NCI-H345 treated with DMSO at 0.1 percent for 48 hours (cell line): ENCODE measurements around the gene SLC1A7.

Source experiments
- DNase-seq: peaks from one replicate; lab custom pipeline; 2025; ENCODE audit not compliant: unreplicated experiment; lab: John Stamatoyannopoulos, UW

The SLC1A7 gene

GRCh38 chr1:53160924-53161378 lies 18.5 kb upstream of the SLC1A7 start:
- DNase-seq, result no peak

DNA sequence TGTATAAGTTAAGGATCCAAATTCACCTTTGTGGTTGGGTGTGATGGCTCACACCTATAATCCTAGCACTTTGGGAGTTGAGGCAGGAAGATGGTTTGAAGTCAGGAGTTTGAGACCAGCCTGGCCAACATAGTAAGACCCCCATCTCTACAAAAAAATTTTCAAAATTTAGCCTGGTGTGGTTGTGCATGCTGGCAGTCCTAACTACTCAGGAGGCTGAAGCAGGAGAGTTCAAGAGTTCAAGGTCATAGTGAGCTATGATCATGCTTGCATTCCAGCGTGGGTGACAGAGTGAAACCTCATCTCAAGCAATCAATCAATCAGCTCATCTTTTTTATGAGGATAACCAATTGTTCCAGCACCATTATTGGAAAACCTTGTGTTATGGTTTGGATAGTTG lies 16.5 kb upstream of the SLC1A7 start:
- DNase-seq, result no peak

DNA sequence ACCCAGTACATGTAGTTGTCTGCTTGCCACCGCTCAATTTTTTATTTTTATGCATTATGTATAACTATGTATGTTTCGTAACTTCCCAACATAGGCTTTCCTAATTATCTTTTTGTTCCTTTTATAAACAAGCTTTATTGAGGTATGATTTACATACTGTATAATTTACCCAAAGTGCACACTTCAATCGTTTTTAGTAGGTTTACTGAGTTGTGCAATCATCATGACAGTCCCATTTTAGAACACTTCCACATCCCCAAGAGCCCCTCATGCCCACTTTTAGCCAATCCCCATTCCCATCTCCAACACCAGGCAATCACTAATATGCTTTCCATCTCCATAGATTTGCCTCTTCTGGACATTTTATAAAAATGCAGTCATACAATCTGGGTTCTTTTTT lies 14.3 kb upstream of the SLC1A7 start:
- DNase-seq, result no peak

GRCh38 chr1:53155945-53156344 lies 13.5 kb upstream of the SLC1A7 start:
- no peak for DNase-seq

DNA sequence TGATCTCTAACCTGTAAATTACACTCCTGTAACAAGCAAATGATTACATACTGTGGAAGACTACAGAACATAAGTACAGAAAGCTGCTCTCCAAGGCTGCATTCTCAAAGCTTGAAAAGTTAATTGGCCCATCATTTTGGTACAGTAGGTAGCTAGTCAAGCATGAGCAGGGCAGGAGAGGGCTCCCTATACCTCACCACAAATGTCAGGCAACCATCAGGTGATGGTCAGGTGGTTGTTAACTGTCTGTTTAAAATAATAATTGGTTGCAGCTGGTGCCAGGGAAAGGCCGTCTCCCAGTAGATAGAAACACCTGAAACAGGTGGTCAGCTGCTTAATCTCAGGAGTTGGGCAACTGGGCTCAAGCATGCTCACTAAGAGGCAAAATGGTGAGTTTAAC lies 13.1 kb upstream of the SLC1A7 start:
- DNase-seq, result no peak

- DNase-seq, result no peak
These were observed 12.5 kb upstream of the SLC1A7 start for GRCh38 chr1:53154859-53155438.

- DNase-seq, result no peak
These were observed 11.3 kb upstream of the SLC1A7 start for GRCh38 chr1:53153752-53154151.

GRCh38 chr1:53148123-53148522 lies 5.7 kb upstream of the SLC1A7 start:
- no peak for DNase-seq

DNA sequence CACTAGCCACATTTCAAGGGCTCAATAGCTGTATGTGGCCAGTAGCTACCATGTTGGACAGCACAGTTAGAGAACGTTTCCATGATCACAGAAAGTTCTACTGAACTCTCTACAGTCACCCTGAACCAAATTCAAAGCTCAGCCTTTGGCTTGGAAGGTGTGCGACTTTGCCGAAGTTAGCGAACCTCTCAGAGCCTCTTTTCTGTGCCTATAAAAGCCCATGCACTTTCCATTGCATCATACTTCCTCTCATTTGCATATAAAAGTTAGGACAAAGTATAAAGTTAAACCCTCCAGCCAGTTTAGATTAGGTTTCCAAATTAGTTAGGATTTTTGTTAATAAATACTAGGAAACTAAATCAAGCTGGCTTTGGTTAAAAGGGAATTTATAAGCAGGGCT lies 4.7 kb upstream of the SLC1A7 start:
- no peak for DNase-seq

- DNase-seq, result no peak
These were observed 3.7 kb upstream of the SLC1A7 start for GRCh38 chr1:53145942-53146708.

DNA sequence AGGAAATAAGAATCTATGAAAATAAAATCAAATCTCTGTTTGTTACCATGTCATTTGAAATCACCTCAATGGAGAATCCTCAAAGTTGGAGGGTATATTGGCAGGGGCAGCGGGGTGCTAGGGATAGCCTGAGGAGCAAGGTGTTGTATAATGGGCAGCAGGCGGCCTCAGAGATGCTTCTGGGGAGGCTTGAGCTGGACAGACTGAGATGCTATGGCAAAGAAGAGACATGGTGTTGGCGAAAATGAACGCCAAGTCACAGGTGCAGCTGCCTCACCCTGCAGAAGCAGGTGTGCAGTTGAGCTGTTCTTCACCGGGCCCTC lies 3.1 kb upstream of the SLC1A7 start:
- no peak for DNase-seq

GRCh38 chr1:53145051-53145600 lies 2.7 kb upstream of the SLC1A7 start:
- DNase-seq, result no peak

- DNase-seq, result no peak
These were observed 1.8 kb upstream of the SLC1A7 start for GRCh38 chr1:53144201-53144600.

DNA sequence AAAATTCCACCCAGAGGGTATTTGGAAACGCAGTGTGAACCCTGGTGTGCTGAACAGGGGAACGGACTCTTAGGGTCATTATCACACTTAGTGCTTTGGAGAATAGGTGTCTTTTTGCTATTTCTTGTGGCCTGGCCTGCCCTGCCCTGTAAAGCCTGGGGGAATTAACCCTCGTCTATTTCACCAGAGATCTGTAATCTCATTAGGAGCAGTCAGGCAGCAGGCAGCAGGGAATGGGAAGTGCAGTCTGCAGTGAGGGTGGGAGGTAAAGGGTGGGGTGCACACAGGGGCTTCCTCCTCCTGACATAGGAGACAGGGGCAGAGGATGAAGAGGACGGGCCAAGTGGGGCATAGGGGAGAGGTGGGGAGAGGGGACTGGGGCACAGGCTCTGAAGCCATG lies 1.1 kb upstream of the SLC1A7 start:
- DNase-seq, result no peak

DNA sequence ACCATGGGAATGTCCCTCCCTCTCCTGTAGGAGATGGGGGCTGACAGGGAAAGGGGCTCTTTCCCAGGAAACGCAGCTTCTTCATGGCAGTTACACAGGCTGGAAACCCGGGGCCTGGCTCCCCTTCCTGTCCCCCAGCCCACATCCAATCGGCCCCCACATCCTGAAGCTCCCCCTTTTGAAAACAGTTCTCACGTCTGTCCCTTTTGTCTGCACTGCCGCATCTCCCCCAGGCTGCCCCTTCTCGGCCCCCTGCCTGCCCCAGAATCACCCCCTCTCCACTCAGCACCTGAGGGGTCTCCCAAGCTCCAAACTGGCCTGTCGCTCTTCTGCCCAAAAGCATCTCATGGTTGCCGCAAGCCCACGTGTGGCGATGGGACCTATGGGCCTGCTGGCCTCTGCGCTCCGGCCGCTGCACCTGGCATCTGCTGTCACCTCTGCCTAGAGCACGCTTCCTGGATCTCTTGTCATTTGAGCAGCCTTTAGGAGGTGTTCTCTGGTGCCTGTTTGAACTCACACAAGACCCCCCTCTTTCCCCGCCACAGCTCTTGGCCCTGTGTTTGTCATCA lies 867 bp downstream of the SLC1A7 start:
- DNase-seq, result no peak

- no peak for DNase-seq
These were observed 2.0 kb downstream of the SLC1A7 start for GRCh38 chr1:53140451-53140850.

GRCh38 chr1:53139951-53140361 lies 2.5 kb downstream of the SLC1A7 start:
- DNase-seq, result no peak

DNA sequence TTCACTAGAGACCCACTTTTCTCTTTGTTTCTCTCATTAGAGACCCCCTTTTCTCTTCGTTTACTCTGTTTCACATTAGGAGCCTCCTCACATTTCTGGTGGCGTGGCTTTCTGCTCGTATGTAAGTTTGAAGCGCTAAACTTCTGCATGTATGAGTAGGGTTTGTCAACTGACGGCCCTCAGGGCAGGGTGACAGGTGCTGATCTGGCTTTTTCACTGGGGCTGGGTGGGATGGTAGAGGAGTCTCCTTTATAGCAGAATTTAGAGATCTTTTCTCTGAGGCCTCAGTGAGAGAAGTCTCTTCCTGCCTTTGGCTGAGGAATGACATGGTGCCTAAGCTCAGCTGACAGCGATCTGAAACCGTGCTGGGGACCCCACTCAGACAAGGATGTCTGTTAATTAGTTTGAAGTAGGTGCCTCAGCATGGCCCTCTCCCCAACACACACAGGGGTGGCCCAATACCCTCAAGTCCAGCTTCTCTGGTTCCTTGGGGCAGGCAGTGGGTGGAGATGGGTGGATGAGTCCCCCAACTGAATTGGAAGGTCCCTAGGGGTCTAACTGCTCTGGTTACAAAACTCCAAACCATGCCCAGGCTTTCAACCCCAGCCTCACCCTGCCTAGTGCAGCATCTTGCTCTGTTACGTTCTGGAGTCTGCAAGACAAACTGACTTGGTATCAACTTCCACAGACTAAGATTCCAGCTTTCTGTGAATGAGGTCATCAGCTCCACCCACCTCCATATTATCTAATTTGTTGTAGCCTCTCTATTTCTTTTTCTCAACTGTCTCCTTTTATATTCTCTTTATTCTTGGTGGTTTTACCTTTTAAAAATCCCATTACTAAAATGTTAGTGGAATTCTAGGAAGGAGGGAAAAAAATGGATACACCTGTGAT lies 3.2 kb downstream of the SLC1A7 start:
- no peak for DNase-seq

DNA sequence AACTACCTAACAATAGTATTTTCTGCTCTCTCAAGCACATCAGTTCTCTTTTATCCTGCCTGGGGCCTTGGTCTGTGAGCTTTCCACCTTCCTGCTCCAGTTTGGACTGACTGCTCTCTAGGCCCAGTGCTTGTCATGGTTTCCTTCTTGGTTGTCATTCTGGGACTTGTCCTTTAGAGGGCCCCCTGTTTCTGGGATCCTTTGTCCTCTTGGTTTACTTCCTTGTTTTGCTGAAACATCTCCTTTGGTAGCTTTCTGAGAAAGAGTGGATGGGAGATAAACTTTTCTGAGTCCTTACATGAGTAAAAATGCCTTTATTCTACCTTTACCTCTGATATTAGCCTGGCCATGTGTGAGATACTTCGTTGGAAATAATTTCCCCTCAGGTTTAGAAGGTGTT lies 4.7 kb downstream of the SLC1A7 start:
- DNase-seq, result no peak

DNA sequence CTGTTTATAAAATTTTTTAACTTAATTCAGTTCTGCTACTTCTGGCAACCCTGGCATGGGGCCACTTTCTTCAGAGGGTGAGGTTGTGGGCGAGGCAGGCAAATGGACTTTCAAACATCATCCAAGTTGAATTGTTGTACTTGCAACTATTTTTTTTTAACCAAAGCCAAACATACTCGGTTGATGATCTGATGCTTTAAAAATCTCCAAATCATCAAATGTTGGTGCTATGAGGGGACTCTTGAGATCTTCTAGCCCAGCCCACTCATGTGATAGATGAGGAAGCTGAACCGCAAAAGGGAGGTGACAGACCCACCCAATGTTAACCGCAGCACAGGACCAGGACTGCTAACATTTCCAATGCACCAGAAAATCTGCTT lies 6.7 kb downstream of the SLC1A7 start:
- DNase-seq, result no peak

GRCh38 chr1:53134961-53135734 lies 7.3 kb downstream of the SLC1A7 start:
- no peak for DNase-seq
